CD14-positive monocyte (primary cell): ENCODE data around the gene RAB3D. TPM values are rescaled to one million over a fixed set of nuclear protein-coding genes. Genes with fewer than 3 reads are reported as not detected.

Experiments
- DNase-seq, 3 donors: peaks; one replicate each; pipeline ENCODE4 v3.0.0-alpha.2; 2011 to 2022
- H2AFZ ChIP-seq: 2 replicates; pipeline ENCODE4 v1.6.0; 2012; ENCODE audit warnings: mild to moderate bottlenecking, low read depth, low read length, inconsistent platforms; ENCODE audit not compliant: insufficient read depth, poor library complexity, severe bottlenecking
- H3K27ac ChIP-seq, 2 donors: 1 replicate in 1 of 2; 2 replicates in 1 of 2; pipeline ENCODE4 v1.5.1; 2012 to 2013; ENCODE audit warnings: low read length in 2 of 2, control low read depth in 1 of 2, inconsistent platforms in 1 of 2, low read depth in 1 of 2, mild to moderate bottlenecking in 1 of 2
- H3K27me3 ChIP-seq, 2 donors: one replicate each; pipeline versions ENCODE4 v1.6.0 to v1.6.1; 2011 to 2013; ENCODE audit warnings: low read length in 2 of 2; ENCODE audit not compliant: control insufficient read depth in 2 of 2, insufficient read depth in 2 of 2
- H3K36me3 ChIP-seq, 2 donors: replicated peaks in 1 of 2; 1 replicate in 1 of 2; 2 replicates in 1 of 2; pipeline versions ENCODE4 v1.5.1 to v1.6.1; 2012 to 2013; ENCODE audit warnings: low read length in 2 of 2, control low read depth in 1 of 2, inconsistent platforms in 1 of 2, mild to moderate bottlenecking in 1 of 2; ENCODE audit not compliant: insufficient read depth in 2 of 2, control insufficient read depth in 1 of 2
- H3K4me1 ChIP-seq, 2 donors: 1 replicate in 1 of 2; 2 replicates in 1 of 2; pipeline versions ENCODE4 v1.5.1 to v1.6.1; 2012 to 2013; ENCODE audit warnings: low read length in 2 of 2, control low read depth in 1 of 2, inconsistent platforms in 1 of 2, mild to moderate bottlenecking in 1 of 2, moderate library complexity in 1 of 2; ENCODE audit not compliant: insufficient read depth in 2 of 2, control insufficient read depth in 1 of 2
- H3K4me2 ChIP-seq: replicated peaks from 2 replicates; pipeline ENCODE3; 2012; ENCODE audit warnings: low read length, moderate library complexity, mild to moderate bottlenecking; ENCODE audit not compliant: poor library complexity, severe bottlenecking; ENCODE audit errors: extremely low read depth
- H3K4me3 ChIP-seq, 3 experiments: fragments of 200-600 bp in 1 of 3; sonication (generic) in 1 of 3; replicated peaks in 1 of 3; 1 replicate in 2 of 3; 2 replicates in 1 of 3; pipeline ENCODE4 v1.5.1; 2011 to 2013; ENCODE audit warnings: low read length in 3 of 3, mild to moderate bottlenecking in 3 of 3, control low read depth in 2 of 3, low read depth in 2 of 3, inconsistent platforms in 1 of 3, moderate library complexity in 1 of 3
- H3K79me2 ChIP-seq: 2 replicates; pipeline ENCODE4 v1.6.0; 2012; ENCODE audit warnings: mild to moderate bottlenecking, control low read depth, inconsistent platforms, low read length, moderate library complexity; ENCODE audit not compliant: insufficient read depth
- H3K9ac ChIP-seq: 2 replicates; pipeline ENCODE4 v1.6.0; 2017; ENCODE audit warnings: low read length, mild to moderate bottlenecking; ENCODE audit not compliant: insufficient read depth, poor library complexity, severe bottlenecking
- H3K9me3 ChIP-seq, 2 donors: replicated peaks in 1 of 2; 1 replicate in 1 of 2; 2 replicates in 1 of 2; pipeline versions ENCODE4 v1.5.1 to v1.6.1; 2012 to 2013; ENCODE audit warnings: low read length in 2 of 2, control low read depth in 1 of 2; ENCODE audit not compliant: control insufficient read depth in 1 of 2, insufficient read depth in 1 of 2
- H4K20me1 ChIP-seq: 2 replicates; pipeline ENCODE4 v1.6.0; 2012; ENCODE audit warnings: mild to moderate bottlenecking, low read length, control low read depth, moderate library complexity; ENCODE audit not compliant: insufficient read depth
- H3K27ac Mint-ChIP-seq, 7 donors: one replicate each; pipeline ENCODE4 v1.8.0; 2020; ENCODE audit warnings: mild to moderate bottlenecking in 7 of 7, mixed read lengths in 7 of 7, moderate library complexity in 6 of 7, inconsistent platforms in 2 of 7
- H3K27me3 Mint-ChIP-seq, 3 donors: one replicate each; pipeline ENCODE4 v1.8.0; 2021 to 2022; ENCODE audit warnings: low read depth in 3 of 3, mild to moderate bottlenecking in 3 of 3, mixed read lengths in 3 of 3, moderate library complexity in 3 of 3, inconsistent platforms in 1 of 3
- H3K36me3 Mint-ChIP-seq, 2 donors: one replicate each; pipeline ENCODE4 v1.8.0; 2020; ENCODE audit warnings: mixed read lengths in 2 of 2, inconsistent platforms in 1 of 2, mild to moderate bottlenecking in 1 of 2
- H3K4me1 Mint-ChIP-seq: one replicate; pipeline ENCODE4 v1.8.0; 2020; ENCODE audit warnings: mild to moderate bottlenecking, mixed read lengths
- H3K4me3 Mint-ChIP-seq, 2 donors: one replicate each; pipeline ENCODE4 v1.8.0; 2020; ENCODE audit warnings: mild to moderate bottlenecking in 2 of 2, mixed read lengths in 2 of 2, moderate library complexity in 1 of 2
- H3K9me3 Mint-ChIP-seq, 7 donors: one replicate each; pipeline ENCODE4 v1.8.0; 2020 to 2022; ENCODE audit warnings: mixed read lengths in 7 of 7, mild to moderate bottlenecking in 6 of 7, moderate library complexity in 6 of 7, inconsistent platforms in 2 of 7
- WGBS: methylation state at CpG from one replicate; pipeline ENCODE4 v1.1.5; 2013; ENCODE audit warnings: missing lambda C conversion rate; ENCODE audit not compliant: insufficient coverage; 5-methylcytosine and 5-hydroxymethylcytosine counted together
- intact Hi-C, 2 donors: fragments of 100-400 bp; cut with micrococcal nuclease; formaldehyde crosslinking; loops; one replicate each; pipeline versions ENCODE4 v1.15.0 to v1.15.1; 2023
- polyA plus RNA-seq, 3 donors: library from polyadenylated mRNA; depleted of rRNA in 1 of 3; unstranded in 2 of 3; stranded (reverse) in 1 of 3; fragments of 300-500 nt in 2 of 3; fragments of >200 nt in 1 of 3; fragmentation: Illumina TruSeq in 2 of 3; gene quantifications; 1 replicate in 2 of 3; 2 replicates in 1 of 3; pipeline ENCODE4 v1.2.3, GENCODE V29; 2012 to 2021
- TF ChIP-seq, protein P1 (sequence below): fragments of 200-600 bp; IDR thresholded peaks from one replicate; pipeline ENCODE4 v1.8.0; 2022; ENCODE audit warnings: antibody characterized with exemption, mild to moderate bottlenecking

Gene RAB3D
- polyA plus RNA-seq, 3 donors = 52.9 to 78.1 (median 60.8) TPM

DNA sequence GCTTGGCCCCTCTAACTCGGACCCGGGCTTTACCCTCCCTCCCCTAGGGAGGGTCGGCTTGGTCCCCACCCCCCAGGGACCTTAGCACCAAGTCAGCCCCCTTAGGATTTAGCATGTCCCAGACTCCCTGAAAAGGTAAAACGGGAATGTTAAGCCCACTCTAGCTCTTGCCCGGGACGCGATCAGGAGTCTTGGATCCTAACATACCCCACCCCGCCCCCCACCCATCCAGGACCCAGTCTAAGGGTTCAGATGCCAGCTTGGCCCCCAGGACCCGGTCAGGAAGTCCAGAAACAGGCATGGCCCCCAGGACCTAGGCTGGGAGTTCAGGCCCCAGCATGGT lies 44.2 kb upstream of the RAB3D start:
- peaks cover 57 to 76% of the 10 kb centered on the region in 2 donors for H3K4me1 ChIP-seq
- peak overlapping the region in 3 of 7 donors; percentile 16 to 53 (median 30) for H3K27ac Mint-ChIP-seq

DNA sequence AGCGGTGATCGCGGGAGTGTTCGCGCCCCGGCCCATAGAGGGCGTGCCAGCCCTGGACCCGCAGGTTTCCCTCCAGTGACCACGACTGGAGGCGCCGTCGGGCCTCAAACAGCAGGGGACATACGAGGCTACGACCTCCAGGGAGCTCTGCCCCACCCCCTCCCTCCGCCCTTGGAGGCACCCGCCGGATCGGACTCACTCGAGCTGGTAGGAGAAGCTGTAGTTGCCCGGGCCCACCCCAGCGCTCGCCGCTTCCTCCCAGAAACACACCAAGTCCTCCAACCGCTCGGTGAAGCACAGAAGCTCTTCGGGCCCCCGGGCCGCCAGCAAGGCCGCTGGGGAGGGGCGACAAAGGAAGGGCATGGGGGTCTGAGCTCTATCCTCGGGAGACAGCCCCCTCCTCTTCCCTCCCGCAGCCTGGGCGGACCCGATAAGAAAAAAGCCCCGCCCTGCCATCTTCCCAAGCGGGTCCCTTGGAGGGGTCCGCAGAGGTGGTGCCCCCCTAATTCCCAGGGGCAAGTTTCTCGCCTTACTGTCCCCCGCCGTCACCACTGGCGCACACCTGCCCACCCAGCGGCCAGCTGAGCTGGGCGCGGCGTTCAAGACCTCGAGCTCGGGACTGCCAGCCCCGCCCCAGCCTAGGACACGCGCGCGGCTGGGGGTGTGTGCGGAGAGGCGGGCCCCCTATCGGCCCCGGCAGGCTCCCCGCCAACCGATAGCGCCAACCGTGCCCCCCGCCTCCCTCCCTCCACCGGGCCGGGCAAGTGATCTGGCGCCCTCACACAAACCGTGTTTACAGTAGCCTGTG lies 43.6 kb upstream of the RAB3D start:
- WGBS = 0% methylated on average over 35 of the region's 65 CpGs

More for the DNA sequence above, 44.2 kb upstream of the RAB3D start:
- Histone ChIP-seq H3K9me3 (no peaks in the 10 kb centered on the region), H3K36me3 (no peaks in the 10 kb centered on the region), H3K27ac (no peak overlapping the region), H2AFZ (peak overlapping the region; percentile 82), H3K79me2 (peaks cover 22% of the 10 kb centered on the region), H3K4me3 (peak overlapping the region in 2 of 3 experiments; percentile 32 to 87), H4K20me1 (no peaks in the 10 kb centered on the region), H3K4me2 (peak overlapping the region; percentile 82), H3K9ac (peak overlapping the region; percentile 56), H3K27me3 (peaks cover 0 to 19% of the 10 kb centered on the region in 2 donors)
- WGBS = 1% methylated on average over 9 of the region's 9 CpGs
- peaks cover 16 to 28% (median 25%) of the 10 kb centered on the region in 3 donors for H3K27me3 Mint-ChIP-seq
- peaks cover under 1 to 2% of the 10 kb centered on the region in 2 donors for H3K36me3 Mint-ChIP-seq
- H3K4me1 Mint-ChIP-seq = peaks cover 60% of the 10 kb centered on the region
- intact Hi-C loops = loop anchor here (2.0 to 5.0 kb wide), 3 partner anchors 39 to 91 kb away; partner anchors contain the start of genes ODAD3 (in 1 of the 2) and PRKCSH (in 1 of the 2)
- H3K4me3 Mint-ChIP-seq = peak overlapping the region; percentile 64 to 80
- DNase-seq = no peak
- H3K9me3 Mint-ChIP-seq = peaks cover 0 to 5% (median 0%) of the 10 kb centered on the region in 7 donors
- TF ChIP-seq, protein P1, sequence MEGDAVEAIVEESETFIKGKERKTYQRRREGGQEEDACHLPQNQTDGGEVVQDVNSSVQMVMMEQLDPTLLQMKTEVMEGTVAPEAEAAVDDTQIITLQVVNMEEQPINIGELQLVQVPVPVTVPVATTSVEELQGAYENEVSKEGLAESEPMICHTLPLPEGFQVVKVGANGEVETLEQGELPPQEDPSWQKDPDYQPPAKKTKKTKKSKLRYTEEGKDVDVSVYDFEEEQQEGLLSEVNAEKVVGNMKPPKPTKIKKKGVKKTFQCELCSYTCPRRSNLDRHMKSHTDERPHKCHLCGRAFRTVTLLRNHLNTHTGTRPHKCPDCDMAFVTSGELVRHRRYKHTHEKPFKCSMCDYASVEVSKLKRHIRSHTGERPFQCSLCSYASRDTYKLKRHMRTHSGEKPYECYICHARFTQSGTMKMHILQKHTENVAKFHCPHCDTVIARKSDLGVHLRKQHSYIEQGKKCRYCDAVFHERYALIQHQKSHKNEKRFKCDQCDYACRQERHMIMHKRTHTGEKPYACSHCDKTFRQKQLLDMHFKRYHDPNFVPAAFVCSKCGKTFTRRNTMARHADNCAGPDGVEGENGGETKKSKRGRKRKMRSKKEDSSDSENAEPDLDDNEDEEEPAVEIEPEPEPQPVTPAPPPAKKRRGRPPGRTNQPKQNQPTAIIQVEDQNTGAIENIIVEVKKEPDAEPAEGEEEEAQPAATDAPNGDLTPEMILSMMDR = no peak

More for the DNA sequence above, 43.6 kb upstream of the RAB3D start:
- H3K27ac ChIP-seq = no peak overlapping the region
- H3K4me3 Mint-ChIP-seq = peak overlapping the region; percentile 69 to 80
- H3K36me3 ChIP-seq = no peaks in the 10 kb centered on the region
- intact Hi-C loops = loop anchor here (2.0 to 5.0 kb wide), 3 partner anchors 39 to 91 kb away; partner anchors contain the start of genes ODAD3 (in 1 of the 2) and PRKCSH (in 1 of the 2)
- H3K4me3 ChIP-seq = peak overlapping the region; percentile 3 to 87 (median 37)
- DNase-seq = peak; percentile 46 to 57 (median 50)
- peak overlapping the region; percentile 82 for H2AFZ ChIP-seq
- H3K27ac Mint-ChIP-seq = peak overlapping the region in 6 of 7 donors; percentile 64 to 100 (median 88)
- H3K79me2 ChIP-seq = peaks cover 28% of the 10 kb centered on the region
- peaks cover 16 to 28% (median 22%) of the 10 kb centered on the region in 3 donors for H3K27me3 Mint-ChIP-seq
- peaks cover 62 to 82% of the 10 kb centered on the region in 2 donors for H3K4me1 ChIP-seq
- H3K9me3 ChIP-seq = no peaks in the 10 kb centered on the region
- H3K36me3 Mint-ChIP-seq = peaks cover 2 to 7% of the 10 kb centered on the region in 2 donors
- H3K4me2 ChIP-seq = peak overlapping the region; percentile 82
- TF ChIP-seq, protein P1 = peak; percentile 63
- peaks cover 66% of the 10 kb centered on the region for H3K4me1 Mint-ChIP-seq
- H3K27me3 ChIP-seq = peaks cover 0 to 19% of the 10 kb centered on the region in 2 donors
- H3K9ac ChIP-seq = peak overlapping the region; percentile 56
- peaks cover 0 to 5% (median 0%) of the 10 kb centered on the region in 7 donors for H3K9me3 Mint-ChIP-seq
- no peaks in the 10 kb centered on the region for H4K20me1 ChIP-seq
